Panc1 (cell line): ENCODE measurements around the gene TCEAL9. TPM values are rescaled to one million over a fixed set of nuclear protein-coding genes. Genes with fewer than 3 reads are reported as not detected.
"Not testable (repeated sequence)": the region's sequence is repeated elsewhere in the genome, so short reads cannot be mapped to it uniquely, and the experiment has no call there.

Source experiments
- ATAC-seq: fragments of 200-7000 bp; cut with Tn5 transposase; 2 replicates; pipeline ENCODE4 v1.9.1; 2020; ENCODE audit warnings: mild to moderate bottlenecking, moderate library complexity
- BruUV-seq: library from RNA; stranded (reverse); fragments of 400-500 nt; replicated peaks from 2 replicates; lab custom pipeline; 2021; lab: Mats Ljungman, UMichigan
- CTCF ChIA-PET: fragments of 300-600 bp; sonication (Branson Sonifier 250); formaldehyde crosslinking; loops from one replicate; lab custom pipeline; 2022; ENCODE audit warnings: antibody characterized with exemption; lab: Charles Lee
- POLR2A ChIA-PET: fragments of 300-600 bp; sonication (Branson Sonifier 250); formaldehyde crosslinking; loops from one replicate; lab custom pipeline; 2022; ENCODE audit warnings: antibody characterized with exemption; lab: Charles Lee
- DNase-seq: peaks from one replicate; pipeline ENCODE4 v3.0.0-alpha.2; 2010; ENCODE audit warnings: low read depth, low spot score
- H3K27ac ChIP-seq: 2 replicates; pipeline ENCODE4 v1.5.1; 2011; ENCODE audit warnings: mild to moderate bottlenecking, low read length, inconsistent platforms
- H3K27me3 ChIP-seq: fragments of 200-500 bp; sonication (Bioruptor generic); 2 replicates; pipeline ENCODE4 v1.6.0; 2014; ENCODE audit warnings: low read length, inconsistent platforms; ENCODE audit not compliant: control insufficient read depth, insufficient read depth
- H3K36me3 ChIP-seq: fragments of 200-500 bp; sonication (Bioruptor generic); 2 replicates; pipeline ENCODE4 v1.5.1; 2014; ENCODE audit warnings: inconsistent platforms, mild to moderate bottlenecking, low read length, moderate library complexity; ENCODE audit not compliant: control insufficient read depth, insufficient read depth
- H3K4me1 ChIP-seq: 2 replicates; pipeline ENCODE4 v1.5.1; 2011; ENCODE audit warnings: inconsistent platforms, mild to moderate bottlenecking, low read length, moderate library complexity; ENCODE audit not compliant: control insufficient read depth, insufficient read depth
- H3K4me3 ChIP-seq, 2 experiments: 2 replicates each; pipeline ENCODE4 v1.5.1; 2011 to 2012; ENCODE audit warnings: low read depth in 2 of 2, low read length in 2 of 2, mild to moderate bottlenecking in 2 of 2, inconsistent platforms in 1 of 2, moderate library complexity in 1 of 2
- H3K9me3 ChIP-seq: fragments of 200-500 bp; sonication (Bioruptor generic); 2 replicates; pipeline ENCODE4 v1.5.1; 2014; ENCODE audit warnings: low read depth, mild to moderate bottlenecking, inconsistent platforms, low read length, moderate library complexity; ENCODE audit not compliant: control insufficient read depth, insufficient read depth
- CTCF ChIP-seq: fragments of 450-650 bp; IDR thresholded peaks from 2 replicates; pipeline ENCODE4 v1.5.1; 2017; ENCODE audit warnings: mild to moderate bottlenecking
- POLR2AphosphoS5 ChIP-seq: IDR thresholded peaks from 2 replicates; pipeline ENCODE4 v1.6.1; 2012; ENCODE audit warnings: mild to moderate bottlenecking, low read depth, low read length, moderate library complexity
- REST ChIP-seq, 2 experiments: IDR thresholded peaks; 2 replicates each; pipeline ENCODE4 v1.6.1; 2011 to 2012; ENCODE audit warnings: low read depth in 2 of 2, control low read depth in 1 of 2, low read length in 1 of 2, mild to moderate bottlenecking in 1 of 2, moderate library complexity in 1 of 2; ENCODE audit not compliant: insufficient read depth in 1 of 2
- SIN3A ChIP-seq: IDR thresholded peaks from 2 replicates; pipeline ENCODE4 v1.6.1; 2012; ENCODE audit warnings: low read depth, mild to moderate bottlenecking, low read length, moderate library complexity, borderline replicate concordance; ENCODE audit not compliant: insufficient read depth
- TCF7L2 ChIP-seq: IDR thresholded peaks from 2 replicates; pipeline ENCODE4 v1.6.1; 2011; ENCODE audit warnings: mild to moderate bottlenecking, low read depth, low read length, inconsistent platforms
- in situ Hi-C: cut with HindIII; loops from 2 replicates; pipeline ENCODE4 v1.10.0; 2016; ENCODE audit warnings: low sequenced_read_pairs, low pct_unique_long_range_greater_than_20kb
- intact Hi-C: fragments of 100-400 bp; cut with micrococcal nuclease; formaldehyde crosslinking; loops from one replicate; pipeline ENCODE4 v1.10.0; 2022; ENCODE audit not compliant: unreplicated experiment
- total RNA-seq: library from RNA; stranded (reverse); gene quantifications from one replicate; pipeline ENCODE4 v1.2.1, GENCODE V29; 2021; ENCODE audit not compliant: unreplicated experiment

TCEAL9 gene
- total RNA-seq, 1 experiment from 2014 or later, result 42.6 TPM

DNA sequence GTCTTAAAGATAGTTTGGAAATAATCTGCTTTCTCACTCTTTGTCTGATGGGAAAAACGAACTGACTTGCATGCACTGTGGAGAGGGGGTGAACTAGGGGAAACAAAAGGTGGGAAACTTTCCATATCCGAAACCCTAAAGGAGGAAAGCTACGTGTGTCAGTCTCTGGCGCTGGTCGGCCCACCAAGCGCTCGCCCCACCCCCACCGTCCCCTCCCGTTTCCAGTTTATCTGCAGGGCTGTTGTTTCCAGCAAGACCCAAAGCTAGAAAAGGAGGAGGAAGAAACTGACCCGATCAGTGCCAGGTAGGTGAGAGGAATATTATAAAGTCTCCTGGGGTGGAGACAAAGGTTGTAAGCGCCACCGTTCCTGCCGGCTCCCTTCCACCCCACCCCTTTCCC, 552 bp downstream of the TCEAL9 start:
- no peak for TF ChIP-seq SIN3A
- no peak for TF ChIP-seq REST (IDR thresholded peaks at IDR 0.05; ENCODE audit: insufficient read depth in 1 of 2, low read depth in 2 of 2, low read length in 1 of 2)
- no peak for TF ChIP-seq POLR2AphosphoS5
- no peak for TF ChIP-seq CTCF
- TF ChIP-seq TCF7L2, result no peak
- Histone ChIP-seq H3K27ac (peak overlapping the region; percentile 86), H3K27me3 (no peaks in the 10 kb centered on the region), H3K9me3 (no peaks in the 10 kb centered on the region), H3K4me1 (peaks cover 2% of the 10 kb centered on the region; the same call in 1 of the 2 replicates), H3K36me3 (peaks cover 2% of the 10 kb centered on the region), H3K4me3 (peak overlapping the region; percentile 74 to 78)
- ChIA-PET POLR2A (interaction anchor here (0.5 to 0.7 kb wide), 3 partner anchors 18 to 104 kb away, joined by 3 to 10 read pairs (median 6); no protein-coding TSS in a partner anchor), CTCF (interaction anchor here (0.6 to 1.6 kb wide), 3 partner anchors 15 to 132 kb away, joined by 3 to 6 read pairs (median 4); no protein-coding TSS in a partner anchor)
- in situ Hi-C loops, result no loop called here
- BruUV-seq, result no TSS peak
- intact Hi-C loops, result no loop called here
- ATAC-seq (peak; percentile 75), DNase-seq (no peak)

DNA sequence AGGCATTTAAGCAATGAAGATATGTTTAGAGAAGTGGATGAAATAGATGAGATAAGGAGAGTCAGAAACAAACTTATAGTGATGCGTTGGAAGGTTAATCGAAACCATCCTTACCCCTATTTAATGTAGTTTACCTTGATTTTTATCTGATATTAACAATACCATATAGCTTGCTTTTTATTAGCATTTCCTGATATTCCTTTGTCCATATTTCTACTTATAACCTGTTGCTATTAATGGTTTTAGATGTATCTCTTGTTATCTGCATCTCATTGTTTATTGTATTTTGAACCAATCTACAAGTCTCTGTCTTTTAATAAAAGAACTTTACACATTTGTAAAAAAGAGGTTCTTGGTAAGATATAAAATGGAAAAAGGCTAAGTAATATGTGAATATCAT, 1.6 kb downstream of the TCEAL9 start:
- BruUV-seq, result TSS peak; percentile 99
- in situ Hi-C loops (no loop called here), intact Hi-C loops (no loop called here)
- Histone ChIP-seq H3K27me3 (no peaks in the 10 kb centered on the region), H3K27ac (no peak overlapping the region), H3K4me3 (no peak overlapping the region), H3K9me3 (no peaks in the 10 kb centered on the region), H3K36me3 (peaks cover 2% of the 10 kb centered on the region), H3K4me1 (peaks cover 10% of the 10 kb centered on the region)
- TF ChIP-seq POLR2AphosphoS5 (no peak), REST (IDR thresholded peaks at IDR 0.05; ENCODE audit: insufficient read depth in 1 of 2, low read depth in 2 of 2, low read length in 1 of 2) (no peak), TCF7L2 (no peak), CTCF (no peak), SIN3A (no peak)
- ChIA-PET CTCF (interaction anchor here (0.6 to 0.8 kb wide), 2 partner anchors 19 to 109 kb away, joined by 3 to 4 read pairs; no protein-coding TSS in a partner anchor), POLR2A (no interaction called here)
- ATAC-seq (no peak), DNase-seq (no peak)

- ATAC-seq, CTCF ChIA-PET: not testable (repeated sequence)
Measured at GRCh38 chrX:103359605-103360004, 3.3 kb downstream of the TCEAL9 start.

More at GRCh38 chrX:103359605-103360004, 3.3 kb downstream of the TCEAL9 start:
- H3K27me3 ChIP-seq, H3K9me3 ChIP-seq, DNase-seq, H3K36me3 ChIP-seq, POLR2A ChIA-PET, H3K4me3 ChIP-seq, H3K27ac ChIP-seq, intact Hi-C loops, in situ Hi-C loops, BruUV-seq: not testable (repeated sequence)
- H3K4me1 ChIP-seq, result peaks cover 11% of the 10 kb centered on the region
